GM23338 (cell line): ENCODE measurements around the gene PHOX2A. TPM values are rescaled to one million over a fixed set of nuclear protein-coding genes. Genes with fewer than 3 reads are reported as not detected.

Source experiments
- ATAC-seq: fragments of 200-7000 bp; cut with Tn5 transposase; 3 replicates; pipeline ENCODE4 v1.9.1; 2020
- DNase-seq: peaks from one replicate; pipeline ENCODE4 v3.0.0-alpha.2; 2015; ENCODE audit warnings: low spot score
- H2AFZ ChIP-seq: fragments of 200-600 bp; sonication (generic); 2 replicates; pipeline ENCODE4 v1.8.0; 2016; ENCODE audit warnings: antibody characterized with exemption, mild to moderate bottlenecking, moderate library complexity
- H3F3A ChIP-seq: fragments of 200-600 bp; sonication (generic); replicated peaks from 2 replicates; pipeline ENCODE4 v1.8.0; 2017; ENCODE audit warnings: antibody characterized with exemption, mixed run types, low read depth
- H3K27ac ChIP-seq: fragments of 200-600 bp; sonication (generic); 2 replicates; pipeline ENCODE4 v1.6.1; 2016; ENCODE audit warnings: low read depth
- H3K27me3 ChIP-seq: fragments of 200-600 bp; sonication (generic); 2 replicates; pipeline ENCODE4 v1.8.0; 2016; ENCODE audit warnings: mild to moderate bottlenecking, mixed run types, moderate library complexity; ENCODE audit not compliant: insufficient read depth
- H3K36me3 ChIP-seq: fragments of 200-600 bp; sonication (generic); 2 replicates; pipeline ENCODE4 v1.8.0; 2016; ENCODE audit warnings: mild to moderate bottlenecking; ENCODE audit not compliant: insufficient read depth
- H3K4me1 ChIP-seq: fragments of 200-600 bp; sonication (generic); 2 replicates; pipeline ENCODE4 v1.8.0; 2016; ENCODE audit warnings: mild to moderate bottlenecking, moderate library complexity; ENCODE audit not compliant: insufficient read depth
- H3K4me2 ChIP-seq: fragments of 200-600 bp; sonication (generic); 2 replicates; pipeline ENCODE4 v1.7.1; 2017; ENCODE audit warnings: mixed run types
- H3K4me3 ChIP-seq: fragments of 200-600 bp; sonication (generic); 2 replicates; pipeline ENCODE4 v1.6.1; 2016; ENCODE audit warnings: mixed run types
- H3K79me2 ChIP-seq: fragments of 200-600 bp; sonication (generic); replicated peaks from 2 replicates; pipeline ENCODE4 v1.8.0; 2017; ENCODE audit warnings: mild to moderate bottlenecking; ENCODE audit not compliant: insufficient read depth
- H3K9me2 ChIP-seq: fragments of 200-600 bp; sonication (generic); 2 replicates; pipeline ENCODE4 v1.8.0; 2017; ENCODE audit not compliant: insufficient read depth
- H4K20me1 ChIP-seq: fragments of 200-600 bp; sonication (generic); replicated peaks from 2 replicates; pipeline ENCODE4 v1.8.0; 2017; ENCODE audit warnings: mild to moderate bottlenecking; ENCODE audit not compliant: insufficient read depth
- H3K27ac Mint-ChIP-seq: 2 replicates; pipeline ENCODE4 v1.8.0; 2020; ENCODE audit warnings: inconsistent platforms, mild to moderate bottlenecking, moderate library complexity, mixed read lengths
- H3K27me3 Mint-ChIP-seq: 3 replicates; pipeline ENCODE4 v1.8.0; 2022; ENCODE audit warnings: low read depth, mild to moderate bottlenecking, moderate library complexity, mixed read lengths, inconsistent platforms; ENCODE audit not compliant: insufficient read depth, poor library complexity
- H3K36me3 Mint-ChIP-seq: 3 replicates; pipeline ENCODE4 v1.8.0; 2021; ENCODE audit warnings: low read depth, mild to moderate bottlenecking, inconsistent platforms, moderate library complexity, mixed read lengths
- H3K4me1 Mint-ChIP-seq: 3 replicates; pipeline ENCODE4 v1.8.0; 2020; ENCODE audit warnings: mild to moderate bottlenecking, inconsistent platforms, mixed read lengths
- H3K4me3 Mint-ChIP-seq: 3 replicates; pipeline ENCODE4 v1.8.0; 2021; ENCODE audit warnings: moderate library complexity, mild to moderate bottlenecking, inconsistent platforms, mixed read lengths
- H3K9me3 Mint-ChIP-seq: 3 replicates; pipeline ENCODE4 v1.8.0; 2020; ENCODE audit warnings: moderate library complexity, mild to moderate bottlenecking, inconsistent platforms, mixed read lengths
- CREB1 ChIP-seq: fragments of 250-450 bp; sonication (Bioruptor Pico); IDR thresholded peaks from 2 replicates; pipeline ENCODE4 v1.5.0; 2020; ENCODE audit warnings: low read depth, mild to moderate bottlenecking, moderate library complexity
- EZH2 ChIP-seq: fragments of 200-600 bp; sonication (generic); IDR thresholded peaks from one replicate; pipeline ENCODE4 v1.8.0; 2017; ENCODE audit warnings: antibody characterized with exemption, mild to moderate bottlenecking, low read depth; ENCODE audit not compliant: unreplicated experiment
- EZH2phosphoT487 ChIP-seq: fragments of 200-600 bp; sonication (generic); IDR thresholded peaks from one replicate; pipeline ENCODE4 v1.8.1; 2018; ENCODE audit warnings: antibody characterized with exemption; ENCODE audit not compliant: unreplicated experiment
- JUNB ChIP-seq: IDR thresholded peaks from one replicate; pipeline ENCODE4 v1.6.1; 2016; ENCODE audit warnings: antibody characterized with exemption; ENCODE audit not compliant: unreplicated experiment
- NANOG ChIP-seq: IDR thresholded peaks from 2 replicates; pipeline ENCODE4 v1.6.1; 2016; ENCODE audit warnings: antibody characterized with exemption, borderline replicate concordance
- POLR2AphosphoS5 ChIP-seq: IDR thresholded peaks from 2 replicates; pipeline ENCODE4 v1.6.1; 2016; ENCODE audit warnings: antibody characterized with exemption, low read depth
- STAT1 ChIP-seq: IDR thresholded peaks from one replicate; pipeline ENCODE4 v1.6.1; 2016; ENCODE audit warnings: antibody characterized with exemption; ENCODE audit not compliant: unreplicated experiment
- ZNF114 ChIP-seq: fragments of 250-450 bp; sonication (Bioruptor Pico); IDR thresholded peaks from 2 replicates; pipeline ENCODE4 v1.5.0; 2020; ENCODE audit warnings: mild to moderate bottlenecking, moderate library complexity
- ZNF331 ChIP-seq: fragments of 250-450 bp; sonication (Bioruptor Pico); IDR thresholded peaks from 2 replicates; pipeline ENCODE4 v1.5.0; 2020; ENCODE audit warnings: low read depth, mild to moderate bottlenecking, moderate library complexity
- polyA plus RNA-seq: library from polyadenylated mRNA; unstranded; fragments of >200 nt; fragmentation: Nextera tagmentation; extraction: Ambion mirVana; gene quantifications from 2 replicates; pipeline ENCODE4 v1.2.1, GENCODE V29; 2016
- total RNA-seq: library from RNA; depleted of rRNA; stranded (reverse); fragments of >200 nt; shearing (Covaris generic); gene quantifications from 2 replicates; pipeline ENCODE4 v1.2.3, GENCODE V29; 2014
- TF ChIP-seq, protein P1 (sequence below): IDR thresholded peaks from one replicate; pipeline ENCODE4 v1.6.1; 2018; ENCODE audit warnings: antibody characterized with exemption; ENCODE audit not compliant: unreplicated experiment
- TF ChIP-seq, protein P2 (sequence below): IDR thresholded peaks from 2 replicates; pipeline ENCODE4 v1.6.1; 2016; ENCODE audit warnings: antibody characterized with exemption
- TF ChIP-seq, protein P3 (sequence below), 2 experiments: fragments of 200-600 bp in 1 of 2; sonication (generic) in 1 of 2; conservative IDR thresholded peaks; 2 replicates each; pipeline versions ENCODE4 v1.5.1 to v1.6.1; 2016 to 2017; ENCODE audit warnings: antibody characterized with exemption in 2 of 2, low read depth in 2 of 2, mild to moderate bottlenecking in 2 of 2, moderate library complexity in 1 of 2
- TF ChIP-seq, protein P4 (sequence below): fragments of 250-450 bp; sonication (Bioruptor Pico); IDR thresholded peaks from 2 replicates; pipeline ENCODE4 v1.5.0; 2020; ENCODE audit warnings: mild to moderate bottlenecking, moderate library complexity

The PHOX2A gene
- total and polyA plus RNA-seq, 2 experiments from 2014 or later: 0.31 TPM; not detected in 1

DNA sequence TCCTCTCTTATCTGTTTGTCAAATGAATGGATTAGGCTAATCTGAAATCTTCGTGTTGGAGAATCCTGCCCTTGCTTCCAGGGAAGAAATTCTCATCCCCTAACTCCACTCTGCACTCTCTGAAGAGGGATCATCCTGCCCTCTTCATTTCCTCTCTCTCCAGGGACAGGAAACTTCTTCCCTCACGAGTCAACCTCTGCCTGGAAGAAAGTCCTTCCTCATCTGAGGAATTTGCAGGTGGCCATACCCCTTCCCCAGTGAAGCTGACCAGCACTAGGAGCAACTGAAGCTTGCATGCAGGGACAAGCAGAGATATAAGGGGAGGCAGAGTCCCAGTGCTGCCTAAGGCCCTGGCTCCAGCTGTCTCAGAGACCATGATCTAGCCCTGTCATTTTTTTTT lies 3.6 kb upstream of the PHOX2A start:
- peaks cover 6% of the 10 kb centered on the region for H4K20me1 ChIP-seq
- Mint-ChIP-seq H3K27me3 (peaks cover 14% of the 10 kb centered on the region), H3K4me3 (no peak overlapping the region), H3K4me1 (peaks cover 13% of the 10 kb centered on the region; the same call in 2 of the 3 replicates), H3K9me3 (no peaks in the 10 kb centered on the region; the same call in 2 of the 3 replicates), H3K27ac (no peak overlapping the region), H3K36me3 (no peaks in the 10 kb centered on the region)
- no peaks in the 10 kb centered on the region for H3K79me2 ChIP-seq
- H3K27me3 ChIP-seq: peaks cover 82% of the 10 kb centered on the region
- peaks cover 13% of the 10 kb centered on the region; the same call in 1 of the 2 replicates for H3K4me1 ChIP-seq
- no peak overlapping the region for H3K4me2 ChIP-seq
- 0 out of 2 replicates have a peak, but pooled peaks cover 9% of the 10 kb centered on the region for H3F3A ChIP-seq
- no peaks in the 10 kb centered on the region for H3K36me3 ChIP-seq
- DNase-seq: no peak
- TF ChIP-seq ZNF114 (CRISPR knock-in tag) (no peak), NANOG (no peak), EZH2phosphoT487 (no peak), POLR2AphosphoS5 (no peak), STAT1 (no peak), EZH2 (no peak), JUNB (no peak), CREB1 (no peak), ZNF331 (CRISPR knock-in tag) (no peak)
- TF ChIP-seq, protein P1, sequence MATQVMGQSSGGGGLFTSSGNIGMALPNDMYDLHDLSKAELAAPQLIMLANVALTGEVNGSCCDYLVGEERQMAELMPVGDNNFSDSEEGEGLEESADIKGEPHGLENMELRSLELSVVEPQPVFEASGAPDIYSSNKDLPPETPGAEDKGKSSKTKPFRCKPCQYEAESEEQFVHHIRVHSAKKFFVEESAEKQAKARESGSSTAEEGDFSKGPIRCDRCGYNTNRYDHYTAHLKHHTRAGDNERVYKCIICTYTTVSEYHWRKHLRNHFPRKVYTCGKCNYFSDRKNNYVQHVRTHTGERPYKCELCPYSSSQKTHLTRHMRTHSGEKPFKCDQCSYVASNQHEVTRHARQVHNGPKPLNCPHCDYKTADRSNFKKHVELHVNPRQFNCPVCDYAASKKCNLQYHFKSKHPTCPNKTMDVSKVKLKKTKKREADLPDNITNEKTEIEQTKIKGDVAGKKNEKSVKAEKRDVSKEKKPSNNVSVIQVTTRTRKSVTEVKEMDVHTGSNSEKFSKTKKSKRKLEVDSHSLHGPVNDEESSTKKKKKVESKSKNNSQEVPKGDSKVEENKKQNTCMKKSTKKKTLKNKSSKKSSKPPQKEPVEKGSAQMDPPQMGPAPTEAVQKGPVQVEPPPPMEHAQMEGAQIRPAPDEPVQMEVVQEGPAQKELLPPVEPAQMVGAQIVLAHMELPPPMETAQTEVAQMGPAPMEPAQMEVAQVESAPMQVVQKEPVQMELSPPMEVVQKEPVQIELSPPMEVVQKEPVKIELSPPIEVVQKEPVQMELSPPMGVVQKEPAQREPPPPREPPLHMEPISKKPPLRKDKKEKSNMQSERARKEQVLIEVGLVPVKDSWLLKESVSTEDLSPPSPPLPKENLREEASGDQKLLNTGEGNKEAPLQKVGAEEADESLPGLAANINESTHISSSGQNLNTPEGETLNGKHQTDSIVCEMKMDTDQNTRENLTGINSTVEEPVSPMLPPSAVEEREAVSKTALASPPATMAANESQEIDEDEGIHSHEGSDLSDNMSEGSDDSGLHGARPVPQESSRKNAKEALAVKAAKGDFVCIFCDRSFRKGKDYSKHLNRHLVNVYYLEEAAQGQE: no peak
- TF ChIP-seq, protein P2, sequence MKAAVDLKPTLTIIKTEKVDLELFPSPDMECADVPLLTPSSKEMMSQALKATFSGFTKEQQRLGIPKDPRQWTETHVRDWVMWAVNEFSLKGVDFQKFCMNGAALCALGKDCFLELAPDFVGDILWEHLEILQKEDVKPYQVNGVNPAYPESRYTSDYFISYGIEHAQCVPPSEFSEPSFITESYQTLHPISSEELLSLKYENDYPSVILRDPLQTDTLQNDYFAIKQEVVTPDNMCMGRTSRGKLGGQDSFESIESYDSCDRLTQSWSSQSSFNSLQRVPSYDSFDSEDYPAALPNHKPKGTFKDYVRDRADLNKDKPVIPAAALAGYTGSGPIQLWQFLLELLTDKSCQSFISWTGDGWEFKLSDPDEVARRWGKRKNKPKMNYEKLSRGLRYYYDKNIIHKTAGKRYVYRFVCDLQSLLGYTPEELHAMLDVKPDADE: no peak
- TF ChIP-seq, protein P3, sequence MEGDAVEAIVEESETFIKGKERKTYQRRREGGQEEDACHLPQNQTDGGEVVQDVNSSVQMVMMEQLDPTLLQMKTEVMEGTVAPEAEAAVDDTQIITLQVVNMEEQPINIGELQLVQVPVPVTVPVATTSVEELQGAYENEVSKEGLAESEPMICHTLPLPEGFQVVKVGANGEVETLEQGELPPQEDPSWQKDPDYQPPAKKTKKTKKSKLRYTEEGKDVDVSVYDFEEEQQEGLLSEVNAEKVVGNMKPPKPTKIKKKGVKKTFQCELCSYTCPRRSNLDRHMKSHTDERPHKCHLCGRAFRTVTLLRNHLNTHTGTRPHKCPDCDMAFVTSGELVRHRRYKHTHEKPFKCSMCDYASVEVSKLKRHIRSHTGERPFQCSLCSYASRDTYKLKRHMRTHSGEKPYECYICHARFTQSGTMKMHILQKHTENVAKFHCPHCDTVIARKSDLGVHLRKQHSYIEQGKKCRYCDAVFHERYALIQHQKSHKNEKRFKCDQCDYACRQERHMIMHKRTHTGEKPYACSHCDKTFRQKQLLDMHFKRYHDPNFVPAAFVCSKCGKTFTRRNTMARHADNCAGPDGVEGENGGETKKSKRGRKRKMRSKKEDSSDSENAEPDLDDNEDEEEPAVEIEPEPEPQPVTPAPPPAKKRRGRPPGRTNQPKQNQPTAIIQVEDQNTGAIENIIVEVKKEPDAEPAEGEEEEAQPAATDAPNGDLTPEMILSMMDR (conservative IDR thresholded peaks at IDR 0.05; ENCODE audit: low read depth in 2 of 2): no peak
- TF ChIP-seq, protein P4, sequence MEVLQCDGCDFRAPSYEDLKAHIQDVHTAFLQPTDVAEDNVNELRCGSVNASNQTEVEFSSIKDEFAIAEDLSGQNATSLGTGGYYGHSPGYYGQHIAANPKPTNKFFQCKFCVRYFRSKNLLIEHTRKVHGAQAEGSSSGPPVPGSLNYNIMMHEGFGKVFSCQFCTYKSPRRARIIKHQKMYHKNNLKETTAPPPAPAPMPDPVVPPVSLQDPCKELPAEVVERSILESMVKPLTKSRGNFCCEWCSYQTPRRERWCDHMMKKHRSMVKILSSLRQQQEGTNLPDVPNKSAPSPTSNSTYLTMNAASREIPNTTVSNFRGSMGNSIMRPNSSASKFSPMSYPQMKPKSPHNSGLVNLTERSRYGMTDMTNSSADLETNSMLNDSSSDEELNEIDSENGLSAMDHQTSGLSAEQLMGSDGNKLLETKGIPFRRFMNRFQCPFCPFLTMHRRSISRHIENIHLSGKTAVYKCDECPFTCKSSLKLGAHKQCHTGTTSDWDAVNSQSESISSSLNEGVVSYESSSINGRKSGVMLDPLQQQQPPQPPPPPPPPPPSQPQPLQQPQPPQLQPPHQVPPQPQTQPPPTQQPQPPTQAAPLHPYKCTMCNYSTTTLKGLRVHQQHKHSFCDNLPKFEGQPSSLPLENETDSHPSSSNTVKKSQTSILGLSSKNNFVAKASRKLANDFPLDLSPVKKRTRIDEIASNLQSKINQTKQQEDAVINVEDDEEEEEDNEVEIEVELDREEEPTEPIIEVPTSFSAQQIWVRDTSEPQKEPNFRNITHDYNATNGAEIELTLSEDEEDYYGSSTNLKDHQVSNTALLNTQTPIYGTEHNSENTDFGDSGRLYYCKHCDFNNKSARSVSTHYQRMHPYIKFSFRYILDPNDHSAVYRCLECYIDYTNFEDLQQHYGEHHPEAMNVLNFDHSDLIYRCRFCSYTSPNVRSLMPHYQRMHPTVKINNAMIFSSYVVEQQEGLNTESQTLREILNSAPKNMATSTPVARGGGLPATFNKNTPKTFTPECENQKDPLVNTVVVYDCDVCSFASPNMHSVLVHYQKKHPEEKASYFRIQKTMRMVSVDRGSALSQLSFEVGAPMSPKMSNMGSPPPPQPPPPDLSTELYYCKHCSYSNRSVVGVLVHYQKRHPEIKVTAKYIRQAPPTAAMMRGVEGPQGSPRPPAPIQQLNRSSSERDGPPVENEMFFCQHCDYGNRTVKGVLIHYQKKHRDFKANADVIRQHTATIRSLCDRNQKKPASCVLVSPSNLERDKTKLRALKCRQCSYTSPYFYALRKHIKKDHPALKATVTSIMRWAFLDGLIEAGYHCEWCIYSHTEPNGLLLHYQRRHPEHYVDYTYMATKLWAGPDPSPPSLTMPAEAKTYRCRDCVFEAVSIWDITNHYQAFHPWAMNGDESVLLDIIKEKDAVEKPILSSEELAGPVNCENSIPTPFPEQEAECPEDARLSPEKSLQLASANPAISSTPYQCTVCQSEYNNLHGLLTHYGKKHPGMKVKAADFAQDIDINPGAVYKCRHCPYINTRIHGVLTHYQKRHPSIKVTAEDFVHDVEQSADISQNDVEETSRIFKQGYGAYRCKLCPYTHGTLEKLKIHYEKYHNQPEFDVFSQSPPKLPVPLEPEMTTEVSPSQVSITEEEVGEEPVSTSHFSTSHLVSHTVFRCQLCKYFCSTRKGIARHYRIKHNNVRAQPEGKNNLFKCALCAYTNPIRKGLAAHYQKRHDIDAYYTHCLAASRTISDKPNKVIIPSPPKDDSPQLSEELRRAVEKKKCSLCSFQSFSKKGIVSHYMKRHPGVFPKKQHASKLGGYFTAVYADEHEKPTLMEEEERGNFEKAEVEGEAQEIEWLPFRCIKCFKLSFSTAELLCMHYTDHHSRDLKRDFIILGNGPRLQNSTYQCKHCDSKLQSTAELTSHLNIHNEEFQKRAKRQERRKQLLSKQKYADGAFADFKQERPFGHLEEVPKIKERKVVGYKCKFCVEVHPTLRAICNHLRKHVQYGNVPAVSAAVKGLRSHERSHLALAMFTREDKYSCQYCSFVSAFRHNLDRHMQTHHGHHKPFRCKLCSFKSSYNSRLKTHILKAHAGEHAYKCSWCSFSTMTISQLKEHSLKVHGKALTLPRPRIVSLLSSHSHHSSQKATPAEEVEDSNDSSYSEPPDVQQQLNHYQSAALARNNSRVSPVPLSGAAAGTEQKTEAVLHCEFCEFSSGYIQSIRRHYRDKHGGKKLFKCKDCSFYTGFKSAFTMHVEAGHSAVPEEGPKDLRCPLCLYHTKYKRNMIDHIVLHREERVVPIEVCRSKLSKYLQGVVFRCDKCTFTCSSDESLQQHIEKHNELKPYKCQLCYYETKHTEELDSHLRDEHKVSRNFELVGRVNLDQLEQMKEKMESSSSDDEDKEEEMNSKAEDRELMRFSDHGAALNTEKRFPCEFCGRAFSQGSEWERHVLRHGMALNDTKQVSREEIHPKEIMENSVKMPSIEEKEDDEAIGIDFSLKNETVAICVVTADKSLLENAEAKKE (CRISPR knock-in tag): no peak
- H3K27ac ChIP-seq: no peak overlapping the region
- no peak overlapping the region for H3K4me3 ChIP-seq
- ATAC-seq: no peak
- H3K9me2 ChIP-seq: no peaks in the 10 kb centered on the region
- no peak overlapping the region for H2AFZ ChIP-seq
